OCI-LY1 (cell line): ENCODE data around the gene DSE.

Source experiments
- CTCF ChIP-seq: fragments of 200-600 bp; sonication (generic), shearing (Covaris generic); IDR thresholded peaks from 2 replicates; pipeline ENCODE4 v1.5.1; 2017; ENCODE audit warnings: mild to moderate bottlenecking, antibody characterized with exemption, low read length, moderate library complexity, mixed read lengths
- EZH2 ChIP-seq: fragments of 200-600 bp; sonication (generic), shearing (Covaris generic); IDR thresholded peaks from 2 replicates; pipeline ENCODE4 v1.8.0; 2017; ENCODE audit warnings: borderline replicate concordance, mixed run types, mild to moderate bottlenecking, antibody characterized with exemption, low read length, moderate library complexity, mixed read lengths

DNA sequence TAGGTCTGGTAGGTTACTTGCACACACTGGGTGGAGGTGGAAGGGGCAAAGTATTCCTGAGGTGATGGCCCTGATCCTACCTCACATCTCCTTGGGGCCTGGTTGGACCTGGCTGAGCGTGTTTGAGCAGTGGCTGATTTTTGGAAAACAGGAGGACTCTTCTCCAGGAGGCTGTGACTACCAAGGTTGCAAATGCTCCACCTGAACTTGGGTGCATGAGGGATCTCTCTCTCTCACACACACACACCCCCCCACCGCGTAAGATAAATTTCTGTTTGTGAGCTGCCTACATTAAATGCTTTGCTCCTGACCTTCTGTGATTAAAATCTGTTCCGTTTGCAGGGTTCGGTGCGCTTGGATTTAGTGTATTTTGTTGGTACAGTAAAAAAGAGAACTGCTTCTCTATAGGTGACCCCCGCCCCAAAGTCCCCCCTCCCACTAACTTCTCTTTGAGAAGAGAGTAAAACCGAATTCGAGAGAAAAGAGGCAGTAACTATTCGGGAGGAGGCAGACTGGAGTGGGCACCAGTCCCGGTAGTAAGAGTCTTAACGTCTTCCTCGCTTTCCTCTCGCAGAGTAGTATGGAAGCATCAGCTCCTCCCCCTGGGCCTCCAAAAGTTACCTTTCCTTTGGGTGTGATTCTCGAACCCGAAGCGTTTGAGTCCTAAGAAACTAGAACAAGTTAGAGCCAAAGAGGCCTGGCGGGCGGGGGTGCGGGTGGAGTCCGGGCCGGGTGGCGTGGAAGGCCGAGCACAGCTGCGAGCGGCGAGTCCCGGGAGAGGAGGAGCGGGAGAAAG, 585 bp upstream of the DSE start:
- TF ChIP-seq CTCF (no peak), EZH2 (no peak)
